ENCODE data around the gene GRIN1. TPM values are rescaled to one million over a fixed set of nuclear protein-coding genes. Genes with fewer than 3 reads are reported as not detected.

GRIN1 gene
- total and polyA plus RNA-seq, 2 donors (not counting 3 experiments of a cell fraction or from before 2014, with no cell fraction given), result not detected

DNA sequence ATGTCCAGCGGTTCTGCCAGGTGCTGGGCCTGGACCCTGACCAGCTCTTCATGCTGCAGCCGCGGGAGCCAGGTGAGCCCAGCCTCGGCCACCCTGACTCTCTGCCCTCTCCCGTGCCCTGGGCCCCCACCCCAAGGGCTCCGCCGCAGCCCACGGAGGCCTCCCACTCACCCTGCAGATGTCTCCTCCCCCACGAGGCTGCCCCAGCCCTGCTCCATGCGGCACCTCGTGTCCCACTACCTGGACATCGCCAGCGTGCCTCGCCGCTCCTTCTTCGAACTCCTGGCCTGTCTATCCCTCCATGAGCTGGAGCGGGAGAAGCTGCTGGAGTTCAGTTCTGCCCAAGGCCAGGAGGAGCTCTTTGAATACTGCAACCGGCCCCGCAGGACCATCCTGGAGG lies 75.7 kb downstream of the GRIN1 start:
- Histone ChIP-seq H3K9me3 (replicated peaks; ENCODE audit: control insufficient read depth, insufficient read depth, low read length) (no peaks in the 10 kb centered on the region), H3K9me1 (replicated peaks; ENCODE audit: control insufficient read depth, extremely low read depth, insufficient read depth, low read length) (no peaks in the 10 kb centered on the region), H3K9ac (replicated peaks; ENCODE audit: extremely low read depth, insufficient read depth, low read length) (no peak overlapping the region), H3K27ac (ENCODE audit: insufficient read depth, low read depth, low read length) (no peak overlapping the region), H4K20me1 (replicated peaks; ENCODE audit: control insufficient read depth, extremely low read depth, insufficient read depth, low read length) (no peaks in the 10 kb centered on the region), H3K4me2 (ENCODE audit: insufficient read depth, low read length) (no peak overlapping the region), H3K4me1 (ENCODE audit: control insufficient read depth, extremely low read depth, insufficient read depth, low read length) (peaks cover 6% of the 10 kb centered on the region), H3K4me3 (replicated peaks in 1 of 3; ENCODE audit: insufficient read depth in 1 of 3, low read depth in 1 of 3, low read length in 3 of 3) (no peak overlapping the region), H2AFZ (ENCODE audit: low read depth, low read length) (no peak overlapping the region), H3K27me3 (ENCODE audit: control insufficient read depth in 2 of 2, insufficient read depth in 2 of 2, low read length in 2 of 2) (no peaks in the 10 kb centered on the region), H3K79me2 (ENCODE audit: control insufficient read depth, insufficient read depth, low read length) (no peaks in the 10 kb centered on the region), H3K36me3 (ENCODE audit: control insufficient read depth in 2 of 2, extremely low read depth in 1 of 2, insufficient read depth in 2 of 2, low read length in 2 of 2) (peaks cover 0 to 4% of the 10 kb centered on the region in 2 experiments)
- intact Hi-C loops (cut with micrococcal nuclease), result no loop called here
- no peak for DNase-seq (ENCODE audit: low read depth, low spot score)
- no peak for FAIRE-seq
- TSS peak; percentile 5 for BruUV-seq (replicated peaks)
- ChIA-PET CTCF (interaction anchor here (0.7 to 1.9 kb wide), 4 partner anchors 8 to 22 kb away, joined by 6 to 14 read pairs (median 7); partner anchors contain the start of gene RNF224), POLR2A (interaction anchor here (1.0 kb wide), 1 partner anchor 14 kb away, joined by 3 read pairs; the partner anchor contains the start of gene TPRN)
- TF ChIP-seq MYC (IDR thresholded peaks at IDR 0.05; ENCODE audit: low read depth, low read length), result no peak
- TF ChIP-seq GATA2 (IDR thresholded peaks at IDR 0.05; ENCODE audit: insufficient read depth, insufficient read length, low read depth, low read length), result no peak
- TF ChIP-seq MAX (IDR thresholded peaks at IDR 0.05; ENCODE audit: insufficient read depth, insufficient read length), result no peak
- TF ChIP-seq EZH2 (IDR thresholded peaks at IDR 0.05; ENCODE audit: borderline replicate concordance, low read depth, low read length, severe bottlenecking), result no peak
- TF ChIP-seq, protein P1, sequence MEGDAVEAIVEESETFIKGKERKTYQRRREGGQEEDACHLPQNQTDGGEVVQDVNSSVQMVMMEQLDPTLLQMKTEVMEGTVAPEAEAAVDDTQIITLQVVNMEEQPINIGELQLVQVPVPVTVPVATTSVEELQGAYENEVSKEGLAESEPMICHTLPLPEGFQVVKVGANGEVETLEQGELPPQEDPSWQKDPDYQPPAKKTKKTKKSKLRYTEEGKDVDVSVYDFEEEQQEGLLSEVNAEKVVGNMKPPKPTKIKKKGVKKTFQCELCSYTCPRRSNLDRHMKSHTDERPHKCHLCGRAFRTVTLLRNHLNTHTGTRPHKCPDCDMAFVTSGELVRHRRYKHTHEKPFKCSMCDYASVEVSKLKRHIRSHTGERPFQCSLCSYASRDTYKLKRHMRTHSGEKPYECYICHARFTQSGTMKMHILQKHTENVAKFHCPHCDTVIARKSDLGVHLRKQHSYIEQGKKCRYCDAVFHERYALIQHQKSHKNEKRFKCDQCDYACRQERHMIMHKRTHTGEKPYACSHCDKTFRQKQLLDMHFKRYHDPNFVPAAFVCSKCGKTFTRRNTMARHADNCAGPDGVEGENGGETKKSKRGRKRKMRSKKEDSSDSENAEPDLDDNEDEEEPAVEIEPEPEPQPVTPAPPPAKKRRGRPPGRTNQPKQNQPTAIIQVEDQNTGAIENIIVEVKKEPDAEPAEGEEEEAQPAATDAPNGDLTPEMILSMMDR (IDR thresholded peaks at IDR 0.05; ENCODE audit: extremely low read depth in 1 of 2, insufficient read depth in 1 of 2, low read depth in 1 of 2, low read length in 2 of 2), result no peak
- TF ChIP-seq POLR2AphosphoS5 (IDR thresholded peaks at IDR 0.05; ENCODE audit: insufficient read depth, low read depth, low read length), result no peak
- TF ChIP-seq JUN (IDR thresholded peaks at IDR 0.05; ENCODE audit: borderline replicate concordance, insufficient read depth, insufficient read length, low read depth), result no peak
- no peak for TF ChIP-seq POLR2A (IDR thresholded peaks at IDR 0.05; ENCODE audit: low read depth, low read length)
- TF ChIP-seq FOS (IDR thresholded peaks at IDR 0.05; ENCODE audit: borderline replicate concordance, insufficient read depth, low read length), result no peak
- dilution Hi-C loops (cut with MboI; ENCODE audit: extremely low pct_ligation_motif_present, low sequenced_read_pairs), result no loop called here
